Measurements from ENCODE around the gene SMC3.
"Not testable (repeated sequence)": the region's sequence is repeated elsewhere in the genome, so short reads cannot be mapped to it uniquely, and the experiment has no call there.

The SMC3 gene

DNA sequence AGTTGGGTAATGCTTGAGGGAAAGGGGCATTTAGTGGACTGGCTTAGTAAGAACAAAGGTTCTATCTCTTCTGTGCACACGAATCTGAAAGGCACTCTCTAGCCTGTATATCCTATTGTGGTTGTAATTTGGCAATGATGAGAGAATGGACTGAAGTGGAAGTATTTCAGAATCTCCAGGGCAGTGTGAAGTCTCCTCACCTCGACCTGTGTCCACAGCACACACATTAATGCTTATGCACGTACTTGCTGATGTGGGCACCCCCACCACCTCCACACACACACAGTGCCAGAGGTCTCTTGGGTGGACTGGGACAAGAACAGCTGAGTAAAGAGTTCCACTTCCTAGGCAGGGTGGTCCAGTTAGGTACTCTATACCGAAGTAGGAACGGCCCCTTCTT, 6.9 kb downstream of the SMC3 start:
- in situ Hi-C loops (cut with MboI; ENCODE audit: low sequenced_read_pairs): no loop called here

GRCh38 chr10:110576220-110576619, 8.7 kb downstream of the SMC3 start:
- in situ Hi-C loops (cut with MboI; ENCODE audit: low sequenced_read_pairs): no loop called here

DNA sequence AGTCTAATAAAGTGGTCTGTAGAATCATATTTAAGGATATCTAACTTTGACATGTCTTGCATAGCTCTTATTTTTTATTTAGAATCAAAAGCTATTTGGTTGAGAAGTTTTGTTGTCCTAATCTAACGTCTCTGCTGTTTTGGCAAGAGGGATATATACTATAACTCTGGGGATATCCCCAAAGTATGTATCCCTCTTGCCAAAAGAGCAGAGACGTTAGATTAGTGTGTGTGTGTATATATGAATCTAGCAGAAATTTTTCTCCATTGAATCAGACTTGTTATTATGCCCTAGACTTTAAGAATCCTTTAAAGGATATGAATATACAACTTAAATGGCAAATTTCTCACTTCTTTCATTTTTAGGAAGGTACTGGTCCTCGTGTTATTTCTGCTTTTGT, 9.6 kb downstream of the SMC3 start:
- in situ Hi-C loops (cut with MboI; ENCODE audit: low sequenced_read_pairs): no loop called here

- in situ Hi-C loops (cut with MboI; ENCODE audit: low sequenced_read_pairs): no loop called here
Measured at GRCh38 chr10:110584006-110584405, 16.5 kb downstream of the SMC3 start.

- in situ Hi-C loops (cut with MboI; ENCODE audit: low sequenced_read_pairs): no loop called here
Measured at GRCh38 chr10:110591760-110592159, 24.3 kb downstream of the SMC3 start.

GRCh38 chr10:110597476-110597875, 30.0 kb downstream of the SMC3 start:
- in situ Hi-C loops (cut with MboI; ENCODE audit: low sequenced_read_pairs): no loop called here

DNA sequence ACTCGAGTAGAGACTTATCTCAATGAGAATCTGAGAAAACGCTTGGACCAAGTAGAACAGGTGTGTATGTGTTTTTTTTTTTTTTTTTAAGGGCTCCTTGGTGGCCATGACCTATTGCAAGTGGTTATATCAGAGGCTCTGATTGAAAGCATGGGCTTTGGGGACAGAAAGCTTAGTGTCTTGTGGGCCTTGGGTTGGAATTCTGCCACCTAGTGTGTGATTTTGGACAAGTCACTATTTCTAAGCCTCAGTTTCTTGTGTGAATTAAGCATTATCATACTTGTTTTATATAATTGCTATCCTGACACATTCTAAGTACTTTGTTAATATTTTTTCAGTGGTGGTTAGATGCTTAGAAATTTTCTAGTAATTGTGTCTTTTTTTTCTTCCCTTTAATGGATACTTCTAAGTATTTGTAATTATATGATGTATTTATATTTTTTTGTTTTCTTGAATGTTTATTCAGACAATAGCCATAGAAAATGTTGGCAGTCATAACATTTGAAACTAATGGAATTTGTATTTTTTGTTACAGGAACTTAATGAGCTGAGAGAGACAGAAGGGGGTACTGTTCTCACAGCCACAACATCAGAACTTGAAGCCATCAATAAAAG, 33.1 kb downstream of the SMC3 start:
- in situ Hi-C loops (cut with MboI; ENCODE audit: low sequenced_read_pairs): no loop called here

DNA sequence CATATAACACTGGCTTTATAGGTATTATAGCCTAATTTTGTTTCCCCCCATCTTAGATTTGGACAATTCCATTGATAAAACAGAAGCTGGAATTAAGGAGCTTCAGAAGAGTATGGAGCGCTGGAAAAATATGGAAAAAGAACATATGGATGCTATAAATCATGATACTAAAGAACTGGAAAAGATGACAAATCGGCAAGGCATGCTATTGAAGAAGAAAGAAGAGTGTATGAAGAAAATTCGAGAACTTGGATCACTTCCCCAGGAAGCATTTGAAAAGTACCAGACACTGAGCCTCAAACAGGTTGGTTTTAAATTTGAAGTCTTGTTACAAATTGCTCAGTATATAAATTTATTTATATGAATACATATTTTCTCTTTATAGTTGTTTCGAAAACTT, 34.1 kb downstream of the SMC3 start:
- in situ Hi-C loops (cut with MboI; ENCODE audit: low sequenced_read_pairs): no loop called here

GRCh38 chr10:110608087-110608486, 40.6 kb downstream of the SMC3 start:
- in situ Hi-C loops (cut with MboI; ENCODE audit: low sequenced_read_pairs): no loop called here

- in situ Hi-C loops (cut with MboI; ENCODE audit: low sequenced_read_pairs): no loop called here
Measured at GRCh38 chr10:110609605-110610004, 42.1 kb downstream of the SMC3 start.

DNA sequence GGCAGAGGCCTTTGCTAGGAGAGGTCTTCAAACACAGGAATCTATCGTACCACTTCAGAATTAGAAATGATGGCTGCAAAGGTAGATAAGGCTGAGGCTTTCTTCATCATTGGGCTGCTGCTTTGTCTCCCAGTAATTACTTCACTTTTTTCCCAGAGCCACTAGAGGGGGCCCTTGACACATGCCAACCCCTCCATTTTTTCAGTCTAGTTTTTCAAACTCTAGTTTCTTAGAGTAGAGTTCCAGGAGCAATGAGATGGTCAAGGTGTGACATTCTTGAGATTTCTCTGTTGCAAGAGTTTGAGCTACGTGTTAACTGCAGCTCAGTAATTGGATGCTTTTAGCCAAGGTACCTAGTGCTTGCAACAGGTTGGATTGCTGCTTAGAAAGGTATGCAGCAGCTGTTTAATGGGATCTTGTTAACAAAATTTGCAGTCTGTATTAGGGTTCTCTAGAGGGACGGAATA, 42.8 kb downstream of the SMC3 start:
- in situ Hi-C loops (cut with MboI; ENCODE audit: low sequenced_read_pairs): no loop called here

GRCh38 chr10:110610781-110611180, 43.3 kb downstream of the SMC3 start:
- in situ Hi-C loops (cut with MboI; ENCODE audit: low sequenced_read_pairs): not testable (repeated sequence)

- in situ Hi-C loops (cut with MboI; ENCODE audit: low sequenced_read_pairs): no loop called here
Measured at GRCh38 chr10:110612087-110612486, 44.6 kb downstream of the SMC3 start.

- in situ Hi-C loops (cut with MboI; ENCODE audit: low sequenced_read_pairs): no loop called here
Measured at GRCh38 chr10:110612629-110613028, 45.1 kb downstream of the SMC3 start.

DNA sequence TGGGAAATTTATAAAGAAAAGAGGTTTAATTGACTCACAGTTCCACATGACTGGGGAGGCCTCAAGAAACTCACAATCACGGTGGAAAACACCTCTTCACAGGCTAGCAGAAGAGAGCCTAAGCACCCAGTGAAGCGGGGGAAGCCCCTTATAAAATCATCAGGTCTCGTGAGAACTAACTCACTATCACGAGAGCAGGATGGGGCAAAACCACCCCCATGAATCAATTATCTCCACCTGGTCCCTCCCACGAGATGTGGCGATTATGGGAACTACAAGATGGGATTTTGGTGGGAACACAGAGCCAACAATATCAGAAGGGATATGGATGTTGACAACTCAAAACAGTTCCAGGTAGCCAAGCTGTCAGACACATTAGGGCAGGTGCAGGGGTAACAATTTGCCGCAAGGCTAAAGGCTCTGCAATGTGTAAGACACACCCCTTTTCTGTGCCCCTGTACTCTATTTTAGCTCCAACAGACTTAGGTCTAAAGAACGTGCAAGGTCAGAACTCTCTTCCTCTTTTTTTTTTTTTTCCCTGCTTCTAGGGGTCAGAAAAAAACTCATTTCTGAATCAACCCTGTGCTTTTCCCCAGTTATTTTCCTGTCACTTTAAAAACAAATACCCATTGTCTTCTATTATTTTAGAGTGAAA, 46.0 kb downstream of the SMC3 start:
- in situ Hi-C loops (cut with MboI; ENCODE audit: low sequenced_read_pairs): no loop called here

DNA sequence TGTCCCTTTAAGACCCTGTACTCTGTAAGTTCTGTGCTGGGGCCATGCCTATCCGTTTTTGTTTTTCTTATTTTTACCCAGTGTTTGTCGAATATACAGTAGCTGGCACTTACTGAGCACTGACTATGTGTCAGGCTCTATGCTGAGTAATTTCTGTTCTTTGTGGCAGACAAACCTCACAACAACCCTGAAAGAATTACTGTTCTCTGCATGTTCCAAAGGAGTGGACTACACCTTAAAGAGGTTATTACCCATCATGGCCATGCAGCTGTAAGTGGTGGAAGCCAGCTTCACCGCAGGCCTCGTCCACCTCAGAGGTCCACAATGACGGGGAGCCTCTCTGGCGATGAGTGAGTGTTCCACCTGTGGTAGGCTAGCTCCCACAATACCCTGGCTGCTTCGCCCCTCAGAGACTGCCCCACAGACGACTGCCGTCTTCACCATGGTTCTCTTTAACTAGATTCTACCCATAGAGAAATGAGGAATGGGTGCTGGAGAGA, 46.6 kb downstream of the SMC3 start:
- in situ Hi-C loops (cut with MboI; ENCODE audit: low sequenced_read_pairs): no loop called here

DNA sequence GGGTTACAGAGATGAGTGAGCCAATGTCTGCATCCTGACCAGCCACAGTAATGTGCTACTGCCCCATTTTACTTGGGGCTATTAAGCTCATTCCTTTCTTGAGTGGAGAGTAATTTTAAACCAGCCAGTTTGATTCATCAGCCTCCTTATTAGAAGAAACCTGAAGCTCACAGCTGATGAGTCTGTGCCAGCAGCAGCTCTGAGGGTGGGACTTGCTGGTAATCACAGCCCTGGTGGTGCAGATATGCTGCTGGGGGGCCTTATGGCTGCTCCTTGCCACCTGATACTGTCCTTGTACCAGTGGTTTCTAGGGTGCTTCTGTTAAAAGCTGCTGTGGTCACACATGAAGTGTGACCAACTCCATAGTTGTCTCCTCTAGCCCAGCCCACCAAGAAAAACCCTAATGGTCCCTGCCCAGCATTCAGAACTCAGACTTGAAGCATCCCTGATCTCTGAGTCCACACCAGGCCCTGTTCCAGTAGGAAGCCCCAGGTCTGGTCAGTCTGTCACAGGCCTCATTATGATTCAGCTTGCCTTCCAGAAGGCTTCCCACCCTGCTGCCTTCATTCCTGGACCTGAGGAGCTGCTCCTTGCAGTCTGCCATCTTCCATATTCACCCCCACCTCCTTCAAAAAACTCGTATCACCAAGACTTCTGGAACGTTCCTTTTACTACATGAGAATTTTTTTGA, 47.7 kb downstream of the SMC3 start:
- in situ Hi-C loops (cut with MboI; ENCODE audit: low sequenced_read_pairs): no loop called here

GRCh38 chr10:110616493-110617033, 49.1 kb downstream of the SMC3 start:
- in situ Hi-C loops (cut with MboI; ENCODE audit: low sequenced_read_pairs): no loop called here

- in situ Hi-C loops (cut with MboI; ENCODE audit: low sequenced_read_pairs): no loop called here
Measured at GRCh38 chr10:110617425-110618229, 50.1 kb downstream of the SMC3 start.

DNA sequence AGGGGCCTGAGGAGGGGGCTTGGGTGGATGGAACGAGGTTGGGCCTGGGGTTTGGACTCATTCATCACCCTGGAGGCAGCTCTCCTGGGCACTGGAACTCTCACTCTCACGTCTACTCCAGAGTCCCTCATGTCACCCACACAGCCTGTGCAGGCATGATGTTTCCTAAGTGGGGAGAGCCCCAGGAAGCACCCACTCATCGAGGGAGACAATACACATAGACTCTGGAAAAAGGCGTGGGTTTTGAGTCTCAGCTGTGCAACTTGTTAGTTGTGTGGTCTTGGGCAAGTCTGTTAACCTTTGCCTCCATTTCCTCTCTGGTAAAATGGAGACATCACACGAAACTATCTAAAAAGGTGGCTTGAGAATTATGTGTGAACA, 50.7 kb downstream of the SMC3 start:
- in situ Hi-C loops (cut with MboI; ENCODE audit: low sequenced_read_pairs): no loop called here

Measured in HL-60/S4 treated with phorbol 12-myristate 13-acetate at 8.2 ng/mL for 4 days and 3 days (cell line).